GM19395 (cell line): ENCODE measurements around the gene NCAPH2.
"Not testable (repeated sequence)": the region's sequence is repeated elsewhere in the genome, so short reads cannot be mapped to it uniquely, and the experiment has no call there.

Source experiments
- ATAC-seq: cut with Tn5 transposase; IDR thresholded peaks from one replicate; pipeline ENCODE4 v1.9.1; 2021; ENCODE audit warnings: mild to moderate bottlenecking, moderate library complexity; ENCODE audit not compliant: unreplicated experiment

The NCAPH2 gene

DNA sequence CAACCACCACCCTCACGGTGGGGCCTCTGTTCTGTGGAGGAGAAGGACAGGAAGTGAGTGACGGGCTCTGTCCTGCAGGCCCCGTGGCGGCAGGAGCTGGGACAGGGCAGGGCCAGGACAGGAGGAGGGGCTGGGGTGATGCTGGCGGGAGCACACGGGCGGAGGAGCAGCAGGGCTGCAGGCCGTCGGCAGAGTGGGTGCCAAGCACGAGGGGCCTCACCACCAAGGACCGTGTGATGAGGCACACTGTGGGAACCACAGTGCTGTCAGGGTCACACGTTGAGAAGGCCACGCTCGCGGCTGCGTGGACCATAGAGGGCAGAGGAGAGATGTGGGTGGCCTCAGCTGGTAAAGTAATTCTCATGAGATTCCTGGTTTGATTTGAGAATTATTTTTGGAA, 8.9 kb downstream of the NCAPH2 start:
- ATAC-seq, result no peak

DNA sequence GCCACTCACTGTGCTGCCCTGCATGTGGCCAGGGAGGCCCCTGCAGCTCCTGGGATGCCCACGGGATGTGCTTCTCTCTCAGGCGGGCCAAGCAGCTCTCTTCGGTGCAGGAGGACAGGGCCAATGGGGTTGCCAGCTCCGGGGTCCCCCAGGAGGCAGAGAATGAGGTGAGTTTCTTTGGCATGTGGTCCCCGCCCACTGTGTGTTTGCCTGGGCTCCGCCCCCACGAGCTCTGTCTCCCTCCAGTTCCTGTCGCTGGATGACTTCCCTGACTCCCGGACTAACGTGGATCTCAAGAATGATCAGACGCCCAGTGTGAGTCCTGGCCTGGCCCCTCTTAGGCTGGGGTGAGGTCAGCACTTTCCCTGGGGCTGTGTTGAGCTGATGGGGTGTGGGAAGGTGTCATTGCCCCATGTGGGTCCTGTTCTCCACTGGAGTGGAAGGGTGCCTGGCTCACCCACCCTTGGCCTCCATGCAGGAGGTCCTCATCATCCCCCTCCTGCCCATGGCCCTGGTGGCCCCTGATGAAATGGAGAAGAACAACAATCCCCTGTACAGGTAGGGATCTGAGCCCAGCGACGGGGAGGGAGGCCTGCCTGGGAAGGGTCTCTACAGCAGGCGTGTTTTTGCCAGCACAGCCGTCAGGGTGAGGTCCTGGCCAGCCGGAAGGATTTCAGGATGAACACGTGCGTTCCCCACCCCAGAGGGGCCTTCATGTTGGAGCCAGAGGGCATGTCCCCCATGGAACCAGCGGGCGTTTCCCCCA, 9.7 kb downstream of the NCAPH2 start:
- ATAC-seq, result no peak

DNA sequence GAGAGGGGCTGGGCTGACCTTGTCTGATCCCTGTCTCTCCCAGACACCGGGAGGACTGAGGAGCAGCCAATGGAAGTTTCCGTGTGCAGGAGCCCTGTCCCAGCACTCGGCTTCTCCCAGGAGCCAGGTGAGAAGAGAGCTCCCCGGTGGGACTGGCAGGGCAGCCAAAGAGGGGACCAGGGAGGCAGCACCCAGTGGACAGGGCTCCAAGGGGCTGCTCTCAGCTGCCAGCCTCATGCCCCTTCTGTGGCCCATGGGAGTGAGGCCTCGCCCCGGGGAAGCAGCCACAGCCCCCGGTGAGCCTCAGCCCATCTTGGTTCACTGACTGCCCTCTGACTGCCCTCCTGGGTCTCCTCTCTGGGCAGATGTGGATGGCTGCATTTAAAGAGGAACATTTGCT, 10.6 kb downstream of the NCAPH2 start:
- ATAC-seq, result no peak

DNA sequence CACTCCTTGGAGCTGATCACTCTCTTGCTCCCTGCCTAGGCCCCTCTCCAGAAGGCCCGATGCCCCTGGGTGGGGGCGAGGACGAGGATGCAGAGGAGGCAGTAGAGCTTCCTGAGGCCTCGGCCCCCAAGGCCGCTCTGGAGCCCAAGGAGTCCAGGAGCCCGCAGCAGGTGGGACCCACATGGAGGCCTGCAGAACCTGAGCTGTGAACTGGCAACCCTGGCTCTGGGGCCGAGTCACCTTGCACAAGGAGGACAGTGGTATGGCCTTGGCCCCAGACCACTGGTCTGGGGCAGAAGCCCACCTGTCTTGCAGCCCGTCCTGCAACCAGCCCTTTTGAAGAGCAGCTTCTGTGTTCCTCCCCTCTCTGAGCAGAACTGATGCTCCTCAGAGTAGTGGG, 11.1 kb downstream of the NCAPH2 start:
- no peak for ATAC-seq

DNA sequence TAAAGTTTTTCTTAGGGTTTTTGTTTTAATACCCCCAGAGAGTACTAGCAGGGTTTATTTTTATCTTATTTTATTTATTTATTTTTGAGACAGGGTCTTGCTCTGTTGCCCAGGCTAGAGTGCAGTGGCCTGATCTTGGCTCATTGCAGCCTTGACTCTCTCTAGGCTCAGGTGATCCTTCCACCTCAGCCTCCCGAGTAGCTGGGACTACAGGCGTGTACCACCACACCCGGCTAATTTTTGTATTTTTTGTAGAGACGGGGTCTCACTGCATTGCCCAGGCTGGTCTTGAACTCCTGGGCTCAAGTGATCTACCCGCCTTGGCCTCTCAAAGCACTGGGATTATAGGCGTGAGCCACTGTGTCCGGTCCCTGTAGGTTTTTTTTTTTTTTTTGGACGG, 12.2 kb downstream of the NCAPH2 start:
- not testable (repeated sequence) for ATAC-seq

DNA sequence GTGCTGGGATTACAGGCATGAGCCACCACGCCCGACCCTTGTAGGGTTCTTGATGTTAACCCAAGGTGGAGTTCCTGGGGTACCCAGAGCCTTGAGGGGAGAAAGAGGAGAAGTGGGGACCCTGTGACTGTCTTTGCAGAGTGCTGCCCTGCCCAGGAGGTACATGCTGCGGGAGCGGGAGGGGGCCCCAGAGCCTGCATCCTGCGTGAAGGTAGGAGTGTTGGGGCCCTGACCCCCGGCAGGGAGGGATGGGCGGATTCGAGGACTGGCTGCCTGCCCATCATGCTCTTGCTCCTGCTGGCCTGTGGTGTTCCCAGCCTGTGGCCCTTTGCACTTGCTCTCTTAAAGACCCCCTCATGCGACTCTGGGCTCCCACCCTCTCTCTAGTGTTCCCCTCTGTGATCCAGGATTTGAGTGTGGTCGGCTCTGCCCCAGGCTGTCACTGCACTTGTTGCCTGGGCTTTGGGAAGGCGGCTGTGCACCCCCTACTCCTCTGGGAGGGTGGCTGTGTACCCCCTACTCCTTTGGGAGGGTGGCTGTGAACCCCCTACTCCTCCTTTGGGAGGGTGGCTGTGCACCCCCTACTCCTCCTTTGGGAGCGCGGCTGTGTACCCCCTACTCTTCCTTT, 12.9 kb downstream of the NCAPH2 start:
- ATAC-seq, result no peak

DNA sequence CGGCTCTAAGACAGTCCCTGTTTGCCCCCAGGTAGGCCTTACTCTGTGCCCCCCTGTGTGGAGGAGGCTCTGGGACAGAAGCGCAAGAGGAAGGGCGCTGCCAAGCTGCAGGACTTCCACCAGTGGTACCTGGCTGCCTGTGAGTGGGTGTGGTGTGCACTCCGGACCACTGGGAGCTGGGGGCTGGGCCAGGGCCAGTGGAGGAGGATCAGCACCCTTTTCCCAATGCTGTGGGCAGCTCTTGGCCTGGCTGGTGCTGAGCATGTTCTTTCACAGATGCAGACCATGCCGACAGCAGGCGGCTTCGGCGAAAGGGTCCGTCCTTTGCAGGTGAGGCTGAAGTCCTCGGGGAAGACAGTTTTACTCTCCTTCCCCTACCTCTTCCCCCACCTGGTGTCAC, 13.7 kb downstream of the NCAPH2 start:
- ATAC-seq, result no peak

DNA sequence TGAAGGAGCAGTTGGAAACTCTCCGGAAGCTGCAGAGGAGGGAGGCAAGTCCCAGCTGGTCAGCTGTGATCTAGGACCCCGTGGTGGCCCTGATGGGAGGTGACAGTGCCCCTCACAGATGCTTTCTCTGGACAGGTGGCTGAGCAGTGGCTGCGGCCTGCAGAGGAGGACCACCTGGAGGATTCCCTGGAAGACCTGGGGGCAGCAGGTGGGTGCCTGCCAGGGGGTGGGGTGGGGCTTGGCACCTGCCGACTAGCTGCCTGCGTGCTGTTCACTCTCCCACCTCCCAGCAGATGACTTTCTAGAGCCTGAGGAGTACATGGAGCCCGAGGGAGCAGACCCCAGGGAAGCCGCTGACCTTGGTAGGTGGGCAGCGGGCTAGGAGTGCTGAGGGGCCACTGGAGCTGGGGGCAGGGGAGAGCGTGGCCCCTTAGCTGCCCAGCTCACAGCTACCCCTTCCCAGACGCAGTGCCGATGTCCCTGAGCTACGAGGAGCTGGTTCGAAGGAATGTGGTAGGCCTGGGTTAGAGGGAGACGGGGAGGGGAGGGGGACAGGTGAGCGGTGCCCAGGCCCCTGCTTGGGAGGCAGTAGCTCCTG, 14.3 kb downstream of the NCAPH2 start:
- no peak for ATAC-seq

DNA sequence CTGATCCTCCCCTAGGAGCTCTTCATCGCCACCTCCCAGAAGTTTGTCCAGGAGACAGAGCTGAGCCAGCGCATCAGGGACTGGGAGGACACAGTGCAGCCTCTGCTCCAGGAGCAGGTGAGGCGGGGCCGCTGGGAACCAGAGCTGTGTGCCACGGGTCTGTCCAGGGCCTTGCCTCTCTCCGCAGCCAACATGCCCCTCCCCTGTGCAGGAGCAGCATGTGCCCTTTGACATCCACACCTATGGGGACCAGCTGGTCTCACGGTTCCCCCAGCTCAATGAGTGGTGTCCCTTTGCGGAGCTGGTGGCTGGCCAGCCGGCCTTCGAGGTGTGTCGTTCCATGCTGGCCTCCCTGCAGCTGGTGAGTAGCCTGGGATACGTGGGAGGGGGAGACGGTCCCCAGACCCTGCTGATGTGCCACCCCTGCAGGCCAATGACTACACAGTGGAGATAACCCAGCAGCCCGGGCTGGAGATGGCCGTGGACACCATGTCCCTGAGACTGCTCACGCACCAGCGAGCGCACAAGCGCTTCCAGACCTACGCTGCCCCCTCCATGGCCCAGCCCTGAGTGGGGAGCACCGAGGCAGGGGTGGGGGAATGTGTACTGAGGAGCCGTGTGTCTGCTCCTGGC, 14.9 kb downstream of the NCAPH2 start:
- ATAC-seq, result no peak

DNA sequence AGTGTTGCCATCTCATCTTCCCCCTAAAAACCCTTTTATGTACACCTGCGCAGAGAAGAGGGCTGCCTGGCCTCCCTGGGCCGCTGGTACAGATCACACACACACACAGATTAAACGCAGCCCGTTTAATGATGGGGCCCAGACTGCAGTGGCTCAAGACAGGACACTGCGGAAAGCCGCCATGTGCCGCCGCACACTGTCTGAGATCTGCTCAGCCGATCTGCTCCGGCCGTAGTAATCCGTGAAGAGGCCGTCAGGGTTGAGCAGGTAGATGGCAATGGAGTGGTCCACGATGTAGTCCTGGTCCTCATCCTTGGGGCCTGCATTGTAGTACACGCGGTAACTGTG, 15.4 kb downstream of the NCAPH2 start:
- no peak for ATAC-seq

DNA sequence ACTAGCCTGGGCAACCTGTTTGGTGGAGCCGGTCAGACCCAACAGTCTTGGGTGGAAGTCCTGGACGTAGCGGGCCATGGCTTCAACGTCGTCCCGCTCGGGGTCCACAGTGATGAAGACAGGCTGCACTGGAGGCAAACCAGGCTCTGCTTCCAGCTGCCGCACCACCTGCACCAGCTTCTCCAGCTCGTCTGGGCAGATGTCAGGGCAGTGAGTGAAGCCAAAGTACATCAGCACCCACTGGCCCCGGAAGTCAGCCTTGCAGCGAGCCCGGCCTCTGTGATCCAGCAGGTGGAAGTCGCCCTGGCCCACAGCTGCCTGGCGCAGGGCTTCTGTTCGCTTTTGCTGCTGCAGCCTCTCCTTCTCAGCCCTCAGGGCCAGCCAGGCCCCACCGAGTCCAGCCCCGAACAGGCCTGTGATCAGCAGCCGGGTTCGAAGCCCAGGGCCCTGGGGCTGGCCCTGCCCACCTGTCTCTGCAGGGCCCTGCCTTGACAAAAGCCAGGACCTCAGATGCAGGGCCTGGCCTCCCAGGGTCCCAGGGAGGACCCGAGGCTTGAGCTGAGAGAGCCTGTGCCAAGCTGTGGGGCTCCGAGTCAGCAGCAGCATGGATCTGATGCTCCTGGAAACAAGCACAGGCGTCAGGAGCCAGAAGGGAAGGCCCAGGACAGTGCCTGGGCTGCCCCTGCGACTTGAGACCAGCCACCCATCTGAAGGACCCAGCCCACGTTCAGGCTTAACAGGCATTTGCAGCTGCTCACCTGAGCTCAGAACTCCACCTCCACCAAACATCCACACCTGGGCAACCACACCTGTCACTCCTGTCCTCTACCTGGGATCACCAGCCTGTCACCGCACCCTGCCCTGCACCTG, 16.0 kb downstream of the NCAPH2 start:
- no peak for ATAC-seq

DNA sequence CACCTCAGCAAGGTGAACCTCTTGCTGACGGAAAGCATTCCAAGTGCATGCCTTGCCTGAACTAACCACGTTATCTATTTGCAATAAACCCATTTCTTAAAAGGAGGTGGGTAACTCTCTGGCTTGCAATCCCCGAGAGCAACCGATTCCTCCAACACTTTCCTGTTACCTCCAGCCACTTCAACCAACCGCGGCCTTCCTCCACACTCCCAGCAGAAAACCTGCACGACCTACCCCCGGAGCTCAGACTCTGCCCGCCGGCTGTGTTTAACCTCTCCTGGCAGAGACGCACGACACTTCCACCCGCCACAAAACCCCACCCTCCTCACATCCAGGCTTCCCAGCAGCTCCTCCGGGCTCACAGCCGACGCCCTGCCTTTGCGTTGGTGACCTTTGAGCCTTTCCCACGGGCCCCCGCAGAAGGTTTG, 16.7 kb downstream of the NCAPH2 start:
- no peak for ATAC-seq

DNA sequence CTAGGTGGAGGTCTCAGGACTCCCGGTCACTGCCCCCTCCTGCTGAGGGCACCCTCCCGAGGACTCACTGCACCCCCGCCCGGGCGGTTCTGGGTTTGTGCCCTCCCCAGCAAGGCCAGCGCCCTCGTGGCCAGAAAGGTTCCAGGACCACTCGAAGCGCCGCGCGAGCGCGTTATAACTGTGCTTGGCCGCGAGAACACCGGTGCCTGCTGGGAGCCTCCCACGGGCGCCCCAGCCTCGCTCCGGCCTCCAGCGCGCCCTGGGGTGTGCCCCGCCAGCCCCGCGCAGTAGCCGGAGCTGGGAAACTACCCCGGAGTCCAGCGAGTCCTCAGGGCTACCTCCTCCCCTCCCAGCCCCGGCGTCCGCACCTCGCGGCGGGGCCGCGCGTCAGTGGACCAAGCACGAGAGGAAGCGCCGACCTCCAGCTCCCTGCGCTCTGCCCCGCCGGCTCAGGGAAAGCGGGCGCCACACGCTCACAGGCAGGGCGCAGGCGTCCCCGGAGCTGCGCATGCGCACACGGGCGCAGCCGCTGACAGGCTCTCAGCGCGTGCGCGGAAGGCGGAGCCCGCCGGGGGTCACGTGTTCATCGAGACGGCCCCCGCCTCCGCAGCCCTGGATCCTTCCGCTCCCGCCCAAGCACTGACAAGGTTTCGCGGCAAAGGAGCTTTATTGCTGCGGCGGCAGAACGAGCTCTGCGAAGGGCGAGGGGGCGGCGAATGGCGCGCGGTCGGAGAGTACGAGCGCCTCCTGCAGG, 17.3 kb downstream of the NCAPH2 start, which contains the start of gene SCO2:
Gene SCO2, minus strand, starts transcription at position 495 of the 754 bp plus-strand sequence. CDS start 1,187 bp downstream, outside the sequence.
- peak; percentile 42 for ATAC-seq

DNA sequence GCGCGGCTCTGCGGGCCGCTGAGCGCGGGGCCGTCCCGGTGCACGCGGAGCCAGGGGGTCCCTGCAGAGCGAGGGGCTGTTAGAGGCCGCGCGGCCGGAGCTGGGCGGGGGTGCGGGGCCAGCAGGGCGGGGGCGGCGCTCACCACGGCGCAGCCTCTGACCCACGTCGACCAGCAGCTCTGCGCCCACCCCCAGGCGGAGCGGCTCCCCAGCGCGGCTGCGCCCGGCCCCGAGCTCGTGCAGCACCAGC, 17.8 kb downstream of the NCAPH2 start:
- peak; percentile 9 for ATAC-seq

DNA sequence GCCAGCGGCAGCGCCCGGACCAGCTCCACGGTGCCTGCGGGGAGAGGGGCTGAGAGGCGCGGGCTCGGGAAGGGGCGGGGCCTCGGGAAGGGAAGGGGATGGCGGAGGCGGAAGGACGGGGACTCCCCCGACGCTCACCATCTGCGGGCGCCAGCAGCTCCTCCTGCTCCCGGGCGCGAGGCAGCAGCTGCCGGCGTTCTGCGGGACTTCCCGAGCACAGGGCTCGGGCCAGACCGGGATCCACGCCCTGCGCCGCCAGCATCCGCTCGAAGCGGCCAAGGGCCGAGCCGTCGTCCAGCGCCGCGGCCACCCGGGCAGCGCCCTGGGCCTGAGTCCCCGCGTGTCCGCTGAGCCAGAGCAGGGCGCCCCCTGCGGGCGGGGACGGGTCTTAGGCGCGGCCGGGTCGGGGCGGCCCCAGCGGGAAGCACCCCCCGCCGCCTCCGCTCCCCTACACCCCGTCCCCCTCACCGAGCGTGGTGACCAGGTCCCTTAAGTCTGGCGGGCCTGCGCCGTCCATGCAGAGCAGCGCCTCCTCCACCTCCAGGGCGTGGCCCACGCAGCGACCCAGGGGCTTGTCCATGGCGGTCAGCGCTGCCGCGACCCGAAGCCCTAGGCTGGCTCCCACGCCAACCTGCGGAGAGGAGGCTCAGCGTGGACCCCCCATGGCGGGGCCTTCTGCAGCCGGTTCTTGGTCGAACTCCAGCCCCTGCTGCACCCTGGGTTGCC, 18.2 kb downstream of the NCAPH2 start:
- ATAC-seq, result peak; percentile 40

DNA sequence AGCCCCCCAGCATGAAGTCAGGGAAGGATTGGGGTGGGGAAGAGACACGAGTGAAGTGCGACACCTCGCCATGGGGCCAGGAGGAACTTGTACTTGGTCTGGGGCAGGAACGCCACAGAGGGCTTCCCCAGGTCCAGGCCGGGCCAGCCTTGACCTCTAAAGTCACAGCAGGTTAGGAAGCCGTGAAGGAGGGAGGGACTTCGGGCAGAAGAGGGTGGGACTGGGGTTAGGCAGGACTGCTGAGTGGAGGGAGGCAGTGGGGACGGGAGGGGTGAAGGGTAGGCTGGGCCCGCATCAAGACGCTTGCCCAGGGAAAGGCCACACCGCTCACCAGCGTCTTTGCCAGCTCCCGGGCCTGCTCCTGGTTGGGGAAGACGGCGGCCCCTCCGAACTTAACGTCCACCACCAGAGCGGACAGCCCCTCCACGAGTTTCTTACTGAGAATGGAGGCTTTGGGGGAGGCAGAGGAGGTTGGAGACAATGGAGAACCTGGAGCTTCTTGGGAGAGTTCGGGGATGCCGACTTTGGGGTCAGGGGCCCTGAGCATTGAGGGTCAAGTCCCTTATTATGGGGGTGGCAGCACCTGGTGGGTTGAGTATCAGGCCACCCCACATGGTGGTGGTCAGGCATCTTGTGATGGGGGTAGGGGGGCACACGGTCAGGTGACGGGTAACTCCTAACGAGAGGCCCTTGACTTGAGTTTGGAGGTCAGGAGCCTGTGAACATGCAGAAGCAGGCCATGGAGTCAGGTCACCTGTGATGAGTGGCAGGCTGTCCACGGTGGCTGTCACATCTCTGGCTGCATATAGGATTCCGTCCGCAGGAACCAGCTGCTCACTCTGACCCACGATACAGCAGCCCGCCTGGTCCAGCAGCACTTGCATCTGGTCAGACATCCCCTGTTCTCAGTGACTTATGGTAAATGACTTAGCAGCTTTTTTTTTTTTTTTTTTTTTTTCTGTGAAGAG, 19.1 kb downstream of the NCAPH2 start:
- ATAC-seq, result no peak

DNA sequence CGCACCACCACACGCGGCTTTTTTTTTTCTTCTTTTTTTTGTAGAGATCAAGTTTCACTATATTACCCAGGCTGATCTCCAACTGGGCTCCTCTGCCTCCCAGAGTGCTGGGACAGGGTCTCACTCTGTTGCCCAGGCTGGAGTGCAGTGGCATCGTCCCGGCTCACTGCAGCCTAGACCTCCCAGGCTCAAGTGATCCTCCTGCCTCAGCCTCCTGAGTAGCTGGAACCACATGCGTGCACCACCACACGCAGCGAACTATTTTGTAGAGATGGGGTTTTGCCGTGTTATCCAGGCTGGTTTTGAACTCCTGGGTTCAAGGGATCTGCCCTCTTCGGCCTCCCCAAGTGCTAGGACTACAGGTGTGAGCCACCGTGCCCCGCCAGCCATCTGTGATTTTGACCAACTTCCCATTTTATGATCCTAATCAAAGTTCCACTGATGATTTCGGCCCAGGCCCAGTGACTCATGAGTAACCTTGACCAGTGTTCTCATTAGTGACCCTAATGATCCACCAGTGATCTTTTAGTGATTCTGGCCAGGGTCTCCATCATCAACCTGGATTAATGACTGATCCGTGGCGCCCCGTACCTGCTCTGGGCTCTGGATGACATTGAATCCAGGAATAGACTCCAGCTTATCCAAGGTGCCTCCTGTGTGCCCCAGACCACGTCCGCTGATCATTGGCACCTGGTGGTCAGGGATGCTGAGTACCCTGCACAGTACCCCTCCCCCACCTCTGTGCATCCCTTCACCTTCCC, 20.1 kb downstream of the NCAPH2 start:
- ATAC-seq, result no peak
